ENCODE measurements around the gene RSKR. TPM values are rescaled to one million over a fixed set of nuclear protein-coding genes. Genes with fewer than 3 reads are reported as not detected.

The RSKR gene
- total and polyA plus RNA-seq, 9 of the 15 experiments (the other 6 are each of a cell fraction or from before 2014, with no cell fraction given), result 1.4 to 42.3 (median 16.2) TPM

GRCh38 chr17:28626818-28627217, 12.8 kb upstream of the RSKR start:
- Histone ChIP-seq H3K4me2 (ENCODE audit: insufficient read depth, low read length) (no peak overlapping the region), H3K9me3 (replicated peaks; ENCODE audit: control insufficient read depth, insufficient read depth, low read depth, low read length) (no peaks in the 10 kb centered on the region), H3K27ac (ENCODE audit: extremely low read depth, low read depth, low read length) (no peak overlapping the region), H3K9ac (ENCODE audit: insufficient read depth in 1 of 2, low read depth in 2 of 2, low read length in 2 of 2) (no peak overlapping the region), H3K9me1 (ENCODE audit: control insufficient read depth, insufficient read depth, low read length) (no peaks in the 10 kb centered on the region), H3K4me1 (replicated peaks in 1 of 2; ENCODE audit: control insufficient read depth in 2 of 2, insufficient read depth in 2 of 2, low read length in 2 of 2) (no peaks in the 10 kb centered on the region; a peak in 1 of 5 replicates), H2AFZ (ENCODE audit: low read depth, low read length) (no peak overlapping the region), H3K36me3 (ENCODE audit: control insufficient read depth, insufficient read depth, low read length) (peaks cover 90% of the 10 kb centered on the region), H3K79me2 (ENCODE audit: control insufficient read depth, insufficient read depth, low read length) (no peaks in the 10 kb centered on the region), H3K4me3 (no peak overlapping the region), H3K27me3 (ENCODE audit: control insufficient read depth in 2 of 2, insufficient read depth in 2 of 2, low read length in 2 of 2) (no peaks in the 10 kb centered on the region), H4K20me1 (replicated peaks; ENCODE audit: control insufficient read depth, insufficient read depth, low read length) (0 out of 2 replicates have a peak, but pooled peaks cover 2% of the 10 kb centered on the region)
- DNase-seq (ENCODE audit: extremely low read depth in 1 of 4, low spot score in 3 of 4) (no peak), ATAC-seq (no peak), FAIRE-seq (no peak)
- ChIA-PET CTCF (ENCODE audit: low intra/inter-chr PET ratio) (no interaction called here), POLR2A (interaction anchor here (0.6 to 1.4 kb wide), 4 partner anchors 9 to 529 kb away, joined by 3 read pairs; no protein-coding TSS in a partner anchor)
- 61% methylated on average over 4 of the region's 4 CpGs for WGBS (ENCODE audit: insufficient coverage, low coverage, missing lambda C conversion rate)
- in situ Hi-C loops (cut with MboI), result no loop called here
- intact Hi-C loops (cut with micrococcal nuclease), result no loop called here
- BruUV-seq (replicated peaks), result no TSS peak
- TF ChIP-seq, protein P1, sequence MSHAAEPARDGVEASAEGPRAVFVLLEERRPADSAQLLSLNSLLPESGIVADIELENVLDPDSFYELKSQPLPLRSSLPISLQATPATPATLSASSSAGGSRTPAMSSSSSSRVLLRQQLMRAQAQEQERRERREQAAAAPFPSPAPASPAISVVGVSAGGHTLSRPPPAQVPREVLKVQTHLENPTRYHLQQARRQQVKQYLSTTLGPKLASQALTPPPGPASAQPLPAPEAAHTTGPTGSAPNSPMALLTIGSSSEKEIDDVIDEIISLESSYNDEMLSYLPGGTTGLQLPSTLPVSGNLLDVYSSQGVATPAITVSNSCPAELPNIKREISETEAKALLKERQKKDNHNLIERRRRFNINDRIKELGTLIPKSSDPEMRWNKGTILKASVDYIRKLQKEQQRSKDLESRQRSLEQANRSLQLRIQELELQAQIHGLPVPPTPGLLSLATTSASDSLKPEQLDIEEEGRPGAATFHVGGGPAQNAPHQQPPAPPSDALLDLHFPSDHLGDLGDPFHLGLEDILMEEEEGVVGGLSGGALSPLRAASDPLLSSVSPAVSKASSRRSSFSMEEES (CRISPR knock-in tag; IDR thresholded peaks at IDR 0.05), result no peak
- TF ChIP-seq TARDBP (IDR thresholded peaks at IDR 0.05) (no peak), ZNF699 (CRISPR knock-in tag; IDR thresholded peaks at IDR 0.05; ENCODE audit: insufficient replicate concordance) (no peak), TOE1 (IDR thresholded peaks at IDR 0.05; ENCODE audit: borderline replicate concordance) (no peak), TOE1 (CRISPR knock-in tag; IDR thresholded peaks at IDR 0.05; ENCODE audit: borderline replicate concordance, low read depth) (no peak), ZNF212 (CRISPR knock-in tag; IDR thresholded peaks at IDR 0.05) (no peak), MIER1 (IDR thresholded peaks at IDR 0.05; ENCODE audit: low read depth) (no peak), SIX5 (IDR thresholded peaks at IDR 0.05; ENCODE audit: borderline replicate concordance in 1 of 2, insufficient read depth in 1 of 2, low read depth in 1 of 2, low read length in 2 of 2) (no peak), PATZ1 (CRISPR knock-in tag; IDR thresholded peaks at IDR 0.05; ENCODE audit: borderline replicate concordance) (no peak), POLR2AphosphoS2 (IDR thresholded peaks at IDR 0.05; ENCODE audit: low read length) (no peak), U2AF2 (optimal IDR thresholded peaks at IDR 0.05; ENCODE audit: low read depth, low read length) (no peak), THRAP3 (IDR thresholded peaks at IDR 0.05; ENCODE audit: borderline replicate concordance) (no peak)
- TF ChIP-seq, protein P2, sequence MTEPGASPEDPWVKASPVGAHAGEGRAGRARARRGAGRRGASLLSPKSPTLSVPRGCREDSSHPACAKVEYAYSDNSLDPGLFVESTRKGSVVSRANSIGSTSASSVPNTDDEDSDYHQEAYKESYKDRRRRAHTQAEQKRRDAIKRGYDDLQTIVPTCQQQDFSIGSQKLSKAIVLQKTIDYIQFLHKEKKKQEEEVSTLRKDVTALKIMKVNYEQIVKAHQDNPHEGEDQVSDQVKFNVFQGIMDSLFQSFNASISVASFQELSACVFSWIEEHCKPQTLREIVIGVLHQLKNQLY (CRISPR knock-in tag; conservative IDR thresholded peaks at IDR 0.05), result no peak
- TF ChIP-seq, protein P3, sequence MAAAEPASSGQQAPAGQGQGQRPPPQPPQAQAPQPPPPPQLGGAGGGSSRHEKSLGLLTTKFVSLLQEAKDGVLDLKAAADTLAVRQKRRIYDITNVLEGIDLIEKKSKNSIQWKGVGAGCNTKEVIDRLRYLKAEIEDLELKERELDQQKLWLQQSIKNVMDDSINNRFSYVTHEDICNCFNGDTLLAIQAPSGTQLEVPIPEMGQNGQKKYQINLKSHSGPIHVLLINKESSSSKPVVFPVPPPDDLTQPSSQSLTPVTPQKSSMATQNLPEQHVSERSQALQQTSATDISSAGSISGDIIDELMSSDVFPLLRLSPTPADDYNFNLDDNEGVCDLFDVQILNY (CRISPR knock-in tag; IDR thresholded peaks at IDR 0.05), result no peak
- TF ChIP-seq, protein P4, sequence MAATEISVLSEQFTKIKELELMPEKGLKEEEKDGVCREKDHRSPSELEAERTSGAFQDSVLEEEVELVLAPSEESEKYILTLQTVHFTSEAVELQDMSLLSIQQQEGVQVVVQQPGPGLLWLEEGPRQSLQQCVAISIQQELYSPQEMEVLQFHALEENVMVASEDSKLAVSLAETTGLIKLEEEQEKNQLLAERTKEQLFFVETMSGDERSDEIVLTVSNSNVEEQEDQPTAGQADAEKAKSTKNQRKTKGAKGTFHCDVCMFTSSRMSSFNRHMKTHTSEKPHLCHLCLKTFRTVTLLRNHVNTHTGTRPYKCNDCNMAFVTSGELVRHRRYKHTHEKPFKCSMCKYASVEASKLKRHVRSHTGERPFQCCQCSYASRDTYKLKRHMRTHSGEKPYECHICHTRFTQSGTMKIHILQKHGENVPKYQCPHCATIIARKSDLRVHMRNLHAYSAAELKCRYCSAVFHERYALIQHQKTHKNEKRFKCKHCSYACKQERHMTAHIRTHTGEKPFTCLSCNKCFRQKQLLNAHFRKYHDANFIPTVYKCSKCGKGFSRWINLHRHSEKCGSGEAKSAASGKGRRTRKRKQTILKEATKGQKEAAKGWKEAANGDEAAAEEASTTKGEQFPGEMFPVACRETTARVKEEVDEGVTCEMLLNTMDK (IDR thresholded peaks at IDR 0.05; ENCODE audit: borderline replicate concordance, insufficient read depth, low read depth, low read length, poor library complexity, severe bottlenecking), result no peak

All from K562 (cell line).